ENCODE results near the gene NNT.

NNT gene

GRCh38 chr5:43560128-43560527, 42.9 kb upstream of the NNT start:
- Histone ChIP-seq H3K27me3 (replicated peaks; ENCODE audit: control insufficient read depth, insufficient read depth, low read length) (no peaks in the 10 kb centered on the region), H3K4me3 (replicated peaks; ENCODE audit: low read depth, low read length) (no peak overlapping the region), H3K36me3 (ENCODE audit: control insufficient read depth, insufficient read depth, low read length) (no peaks in the 10 kb centered on the region)
- DNase-seq (ENCODE audit: extremely low read depth, insufficient read length): no peak
- no peak for TF ChIP-seq CTCF (IDR thresholded peaks at IDR 0.05; ENCODE audit: insufficient read depth, low read length, poor library complexity, severe bottlenecking)

GRCh38 chr5:43561356-43561755, 41.6 kb upstream of the NNT start:
- H3K36me3 ChIP-seq (ENCODE audit: control insufficient read depth, insufficient read depth, low read length): no peaks in the 10 kb centered on the region
- no peak for TF ChIP-seq CTCF (IDR thresholded peaks at IDR 0.05; ENCODE audit: insufficient read depth, low read length, poor library complexity, severe bottlenecking)
- DNase-seq (ENCODE audit: extremely low read depth, insufficient read length): no peak
- H3K4me3 ChIP-seq (replicated peaks; ENCODE audit: low read depth, low read length): no peak overlapping the region
- no peaks in the 10 kb centered on the region for H3K27me3 ChIP-seq (replicated peaks; ENCODE audit: control insufficient read depth, insufficient read depth, low read length)

- H3K36me3 ChIP-seq (ENCODE audit: control insufficient read depth, insufficient read depth, low read length): no peaks in the 10 kb centered on the region
- no peaks in the 10 kb centered on the region for H3K27me3 ChIP-seq (replicated peaks; ENCODE audit: control insufficient read depth, insufficient read depth, low read length)
- no peak for TF ChIP-seq CTCF (IDR thresholded peaks at IDR 0.05; ENCODE audit: insufficient read depth, low read length, poor library complexity, severe bottlenecking)
- H3K4me3 ChIP-seq (replicated peaks; ENCODE audit: low read depth, low read length): no peak overlapping the region
- DNase-seq (ENCODE audit: extremely low read depth, insufficient read length): no peak
Measured at GRCh38 chr5:43563321-43563720, 39.7 kb upstream of the NNT start.

GRCh38 chr5:43564289-43564850, 38.6 kb upstream of the NNT start:
- TF ChIP-seq CTCF (IDR thresholded peaks at IDR 0.05; ENCODE audit: insufficient read depth, low read length, poor library complexity, severe bottlenecking): no peak
- Histone ChIP-seq H3K27me3 (replicated peaks; ENCODE audit: control insufficient read depth, insufficient read depth, low read length) (no peaks in the 10 kb centered on the region), H3K36me3 (ENCODE audit: control insufficient read depth, insufficient read depth, low read length) (no peaks in the 10 kb centered on the region), H3K4me3 (replicated peaks; ENCODE audit: low read depth, low read length) (no peak overlapping the region)
- DNase-seq (ENCODE audit: extremely low read depth, insufficient read length): no peak

GRCh38 chr5:43565043-43565442, 37.9 kb upstream of the NNT start:
- no peak for DNase-seq (ENCODE audit: extremely low read depth, insufficient read length)
- Histone ChIP-seq H3K36me3 (ENCODE audit: control insufficient read depth, insufficient read depth, low read length) (no peaks in the 10 kb centered on the region), H3K27me3 (replicated peaks; ENCODE audit: control insufficient read depth, insufficient read depth, low read length) (no peaks in the 10 kb centered on the region), H3K4me3 (replicated peaks; ENCODE audit: low read depth, low read length) (no peak overlapping the region)
- TF ChIP-seq CTCF (IDR thresholded peaks at IDR 0.05; ENCODE audit: insufficient read depth, low read length, poor library complexity, severe bottlenecking): no peak

GRCh38 chr5:43567967-43568366, 35.0 kb upstream of the NNT start:
- no peaks in the 10 kb centered on the region for H3K27me3 ChIP-seq (replicated peaks; ENCODE audit: control insufficient read depth, insufficient read depth, low read length)
- no peak for DNase-seq (ENCODE audit: extremely low read depth, insufficient read length)
- TF ChIP-seq CTCF (IDR thresholded peaks at IDR 0.05; ENCODE audit: insufficient read depth, low read length, poor library complexity, severe bottlenecking): no peak
- H3K36me3 ChIP-seq (ENCODE audit: control insufficient read depth, insufficient read depth, low read length): no peaks in the 10 kb centered on the region
- H3K4me3 ChIP-seq (replicated peaks; ENCODE audit: low read depth, low read length): no peak overlapping the region
